ENCODE data around the gene GTF2H2.
"Not testable (repeated sequence)": the region's sequence is repeated elsewhere in the genome, so short reads cannot be mapped to it uniquely, and the experiment has no call there.

GTF2H2 gene

GRCh38 chr5:71011194-71011792, 56.2 kb downstream of the GTF2H2 start:
- no peak for DNase-seq

- DNase-seq: not testable (repeated sequence)
Observed at GRCh38 chr5:71006983-71007382, 60.5 kb downstream of the GTF2H2 start.

Measured in SIG-M5 (cell line).